ENCODE results near the gene CYP26A1.

Gene CYP26A1

DNA sequence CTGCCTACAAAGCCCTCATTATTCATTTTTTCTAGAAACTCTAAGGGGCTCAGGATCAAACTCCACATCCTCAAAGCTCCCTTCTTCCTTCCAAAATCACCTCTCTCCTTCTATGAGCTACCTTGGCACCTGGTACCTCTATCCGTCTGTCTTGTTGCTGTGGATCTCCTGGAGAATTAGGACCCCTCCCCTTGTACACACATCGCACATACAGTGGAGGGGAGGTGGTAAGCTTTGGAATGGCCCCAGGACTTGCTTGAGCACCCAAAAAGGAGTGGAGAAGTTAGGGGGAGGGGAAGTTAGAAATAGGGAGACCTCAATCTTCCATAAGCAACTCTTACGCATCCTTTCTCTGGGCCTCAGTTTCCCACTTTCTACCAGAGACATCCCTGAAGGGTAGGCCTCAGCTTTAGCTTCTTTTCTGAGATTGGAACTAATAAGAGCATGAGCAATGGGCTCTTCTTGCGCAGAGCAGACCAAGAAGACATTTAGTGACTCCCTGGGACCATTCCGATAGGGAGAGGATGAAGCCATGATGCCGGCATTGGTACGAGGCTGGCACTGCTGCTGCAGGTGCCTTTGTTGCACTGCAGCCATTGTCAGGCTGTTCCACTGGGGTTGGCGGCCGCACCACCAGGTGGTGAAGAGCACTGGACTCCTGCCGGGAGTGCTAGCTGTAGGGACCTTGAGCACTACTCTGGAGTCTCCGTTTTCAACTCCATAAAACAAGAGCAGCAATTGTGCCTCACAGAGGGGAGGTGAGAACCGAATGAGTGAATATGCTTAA is 8.6 kb upstream of the CYP26A1 start:
- no peak for DNase-seq

DNA sequence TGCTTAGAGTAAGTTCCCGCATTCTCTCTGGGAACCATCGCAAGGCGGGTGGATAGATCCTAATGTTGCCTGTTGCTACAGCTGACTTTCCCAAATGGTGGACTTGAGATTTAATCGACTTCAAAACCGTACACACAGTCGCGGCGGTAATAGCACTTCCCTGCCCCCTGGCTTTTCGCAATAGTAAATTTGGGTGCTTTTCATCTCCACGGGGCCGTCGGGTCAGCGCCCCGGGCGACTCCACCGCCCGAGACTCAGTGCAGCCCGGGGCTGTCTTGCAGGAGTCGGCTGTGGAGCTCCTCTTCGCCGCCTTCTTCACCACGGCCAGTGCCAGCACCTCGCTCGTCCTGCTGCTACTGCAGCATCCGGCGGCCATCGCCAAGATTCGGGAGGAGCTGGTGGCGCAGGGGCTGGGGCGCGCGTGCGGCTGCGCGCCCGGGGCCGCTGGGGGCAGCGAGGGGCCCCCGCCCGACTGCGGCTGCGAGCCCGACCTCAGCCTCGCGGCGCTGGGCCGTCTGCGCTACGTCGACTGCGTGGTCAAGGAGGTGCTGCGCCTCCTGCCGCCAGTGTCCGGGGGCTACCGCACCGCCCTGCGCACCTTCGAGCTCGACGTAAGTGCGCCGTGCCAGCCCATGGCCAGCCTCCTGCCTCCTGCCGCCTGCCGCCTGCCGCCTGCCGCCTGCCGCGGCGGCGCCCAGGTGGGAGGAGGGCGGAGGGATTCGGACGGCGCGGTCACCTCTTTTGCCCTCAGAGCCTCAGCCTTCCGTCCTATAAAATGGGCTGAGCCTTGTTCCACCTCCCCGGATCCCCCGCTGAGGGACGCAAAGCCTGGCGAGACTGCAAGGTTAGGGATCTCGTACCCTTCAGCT is 7.8 kb upstream of the CYP26A1 start:
- DNase-seq, result no peak

- no peak for DNase-seq
Observed at GRCh38 chr10:93066544-93066913, 7.2 kb upstream of the CYP26A1 start.

DNA sequence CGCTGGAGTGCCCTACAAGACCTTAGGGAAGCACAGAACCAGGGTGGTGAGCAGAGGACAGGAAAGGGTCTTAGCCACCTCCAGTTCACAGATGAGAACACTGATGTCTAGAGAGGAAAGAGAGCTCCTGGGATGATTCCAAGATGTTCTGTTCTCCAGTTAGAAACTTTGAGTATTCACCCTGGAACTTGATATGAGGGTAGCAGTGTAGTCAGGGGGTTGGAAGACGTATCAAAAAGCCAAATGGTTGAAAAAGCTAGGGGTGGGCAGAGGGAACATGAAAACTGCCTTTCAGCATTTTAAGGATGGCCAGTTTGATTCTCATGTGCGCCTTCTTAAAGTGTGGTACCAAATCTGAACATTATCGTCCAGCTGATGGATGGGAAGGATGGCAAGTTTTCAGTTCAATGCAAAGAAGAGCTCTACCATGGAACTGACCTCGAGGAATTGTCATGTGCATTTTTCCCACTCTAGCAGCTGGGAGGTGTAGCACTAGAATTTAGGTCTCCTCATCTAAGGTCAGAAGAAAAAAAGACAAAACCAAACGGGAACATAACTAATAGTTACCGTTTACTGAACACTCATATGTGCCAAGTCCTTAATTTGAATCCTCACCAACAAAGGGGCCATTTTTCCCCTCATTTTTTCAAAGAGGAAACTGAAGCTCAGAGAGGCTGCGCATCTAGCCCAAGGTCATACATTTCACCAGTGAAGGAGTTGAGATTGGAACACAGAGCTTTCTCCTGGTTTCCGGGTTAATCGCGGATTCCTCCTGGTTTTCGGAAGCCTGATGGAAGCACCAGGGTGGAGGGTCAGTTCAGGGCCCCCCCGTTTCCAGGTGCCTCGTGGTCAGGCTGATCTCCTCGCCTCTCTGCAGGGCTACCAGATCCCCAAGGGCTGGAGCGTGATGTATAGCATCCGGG is 6.0 kb upstream of the CYP26A1 start:
- no peak for DNase-seq

DNA sequence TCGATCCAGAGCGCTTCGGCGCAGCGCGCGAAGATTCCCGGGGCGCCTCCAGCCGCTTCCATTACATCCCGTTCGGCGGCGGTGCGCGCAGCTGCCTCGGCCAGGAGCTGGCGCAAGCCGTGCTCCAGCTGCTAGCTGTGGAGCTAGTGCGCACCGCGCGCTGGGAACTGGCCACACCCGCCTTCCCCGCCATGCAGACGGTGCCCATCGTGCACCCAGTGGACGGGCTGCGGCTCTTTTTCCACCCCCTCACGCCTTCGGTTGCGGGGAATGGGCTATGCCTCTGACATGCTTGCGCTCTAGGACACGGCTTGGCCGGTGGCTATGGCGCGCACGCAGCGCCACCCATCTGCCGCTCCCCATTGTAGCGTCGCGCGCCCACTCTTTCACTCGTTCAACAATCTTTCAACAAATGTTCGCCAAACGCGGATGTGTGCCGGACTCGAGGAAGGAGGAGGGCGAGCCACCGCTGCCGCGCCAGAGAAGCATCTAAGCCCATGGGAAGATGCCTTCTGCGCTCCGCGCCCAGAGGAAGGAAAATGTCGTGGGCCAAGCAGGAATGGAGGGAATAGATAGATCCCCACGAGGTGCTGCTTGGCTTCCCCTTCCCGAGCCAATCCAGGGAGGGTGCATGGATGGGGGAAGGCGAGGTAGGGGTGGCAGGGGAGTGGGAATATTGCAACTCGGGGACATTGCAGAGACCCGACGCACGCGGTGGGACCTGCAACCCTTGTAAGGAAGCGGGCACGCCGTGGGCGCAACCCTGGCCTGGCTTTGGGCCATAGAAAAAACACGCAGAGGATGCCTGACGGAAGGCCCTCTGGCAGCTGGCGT is 5.1 kb upstream of the CYP26A1 start:
- no peak for DNase-seq

DNA sequence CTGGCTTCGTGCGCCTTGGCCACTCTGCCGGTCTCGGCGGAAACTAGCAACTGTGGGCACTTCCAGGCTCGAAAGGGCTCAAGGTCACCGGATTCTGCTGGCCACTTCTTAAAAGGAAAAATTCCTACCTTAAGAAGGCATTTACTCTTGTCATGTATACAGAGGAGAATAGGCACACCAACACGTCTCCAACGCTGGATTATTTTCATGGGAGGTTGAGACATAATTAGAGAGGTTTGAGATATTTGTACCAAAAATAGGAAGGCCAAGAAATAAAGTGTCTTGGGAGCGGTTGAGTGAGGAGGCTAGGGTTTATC is 4.5 kb upstream of the CYP26A1 start:
- DNase-seq, result no peak

DNA sequence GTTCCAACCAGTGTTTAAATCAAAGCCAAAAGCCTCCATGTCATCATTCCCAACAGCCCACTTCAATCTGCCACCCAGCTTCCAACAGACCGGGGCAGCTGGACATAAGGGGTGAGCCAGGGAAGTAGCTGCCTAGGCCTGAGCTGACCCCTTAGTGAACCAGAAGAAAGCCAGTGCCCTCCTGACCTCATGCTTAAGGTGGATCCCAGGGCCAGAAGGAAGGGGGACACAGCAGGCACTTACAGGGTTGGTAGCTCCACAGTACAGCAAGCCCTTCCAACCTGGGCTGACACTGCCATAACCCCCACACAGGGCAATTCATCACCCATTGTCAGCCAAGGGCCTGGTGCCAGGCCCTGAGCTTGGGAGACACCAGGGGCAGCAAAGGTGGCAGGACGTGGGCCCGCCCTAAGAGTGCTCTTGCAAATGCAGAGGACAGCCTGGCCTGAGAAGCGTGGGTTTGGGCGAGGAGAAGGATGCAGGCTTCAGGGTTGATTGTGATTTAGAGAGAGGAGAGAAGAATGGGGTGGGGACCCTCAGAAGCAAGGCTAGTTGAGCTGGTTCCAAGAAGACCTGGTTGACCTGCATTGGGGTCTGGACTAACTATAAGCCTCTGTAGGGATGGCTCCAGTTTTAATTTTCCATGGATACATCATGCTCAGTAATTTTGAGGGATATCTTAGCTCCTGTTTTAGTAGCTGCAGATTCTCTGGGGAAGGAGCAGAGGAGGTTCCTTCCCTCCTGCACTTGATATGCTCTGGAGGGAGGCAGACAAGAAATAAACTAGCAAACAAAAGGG is 3.1 kb upstream of the CYP26A1 start:
- DNase-seq, result no peak

DNA sequence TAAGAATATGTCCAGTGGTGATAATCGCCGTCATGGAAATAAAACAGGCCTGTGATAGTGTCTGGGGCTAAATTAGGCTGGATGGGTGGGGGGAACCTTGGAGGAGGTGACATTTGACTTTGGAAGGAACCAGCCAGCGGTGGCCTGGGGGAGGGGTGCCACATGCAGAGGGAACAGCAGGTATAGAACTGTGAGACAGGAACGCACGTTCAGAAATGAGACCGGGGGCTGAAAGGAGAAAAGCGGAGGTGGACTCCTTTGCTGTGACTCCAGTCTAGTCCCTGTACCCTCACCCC is 2.6 kb upstream of the CYP26A1 start:
- no peak for DNase-seq

GRCh38 chr10:93071674-93072224 is 1.9 kb upstream of the CYP26A1 start:
- DNase-seq, result no peak

- DNase-seq, result no peak
Observed at GRCh38 chr10:93072225-93072712, 1.4 kb upstream of the CYP26A1 start.

GRCh38 chr10:93072713-93073538 is 767 bp upstream of the CYP26A1 start:
- DNase-seq, result no peak

DNA sequence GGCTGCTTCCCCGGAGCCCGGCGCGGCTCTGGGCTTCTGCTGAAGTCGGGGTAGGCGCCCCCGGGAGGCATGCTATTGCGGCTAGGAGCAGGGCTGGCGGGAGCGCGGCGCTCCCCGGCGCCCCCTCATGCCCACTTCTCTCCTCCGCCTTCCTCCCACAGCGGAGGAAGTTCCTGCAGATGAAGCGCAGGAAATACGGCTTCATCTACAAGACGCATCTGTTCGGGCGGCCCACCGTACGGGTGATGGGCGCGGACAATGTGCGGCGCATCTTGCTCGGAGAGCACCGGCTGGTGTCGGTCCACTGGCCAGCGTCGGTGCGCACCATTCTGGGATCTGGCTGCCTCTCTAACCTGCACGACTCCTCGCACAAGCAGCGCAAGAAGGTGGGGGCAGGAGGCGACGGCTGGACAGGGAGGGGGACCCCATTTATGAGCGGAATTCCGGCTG is 479 bp downstream of the CYP26A1 start:
- DNase-seq, result no peak

GRCh38 chr10:93074597-93075368 is 1.1 kb downstream of the CYP26A1 start:
- no peak for DNase-seq

DNA sequence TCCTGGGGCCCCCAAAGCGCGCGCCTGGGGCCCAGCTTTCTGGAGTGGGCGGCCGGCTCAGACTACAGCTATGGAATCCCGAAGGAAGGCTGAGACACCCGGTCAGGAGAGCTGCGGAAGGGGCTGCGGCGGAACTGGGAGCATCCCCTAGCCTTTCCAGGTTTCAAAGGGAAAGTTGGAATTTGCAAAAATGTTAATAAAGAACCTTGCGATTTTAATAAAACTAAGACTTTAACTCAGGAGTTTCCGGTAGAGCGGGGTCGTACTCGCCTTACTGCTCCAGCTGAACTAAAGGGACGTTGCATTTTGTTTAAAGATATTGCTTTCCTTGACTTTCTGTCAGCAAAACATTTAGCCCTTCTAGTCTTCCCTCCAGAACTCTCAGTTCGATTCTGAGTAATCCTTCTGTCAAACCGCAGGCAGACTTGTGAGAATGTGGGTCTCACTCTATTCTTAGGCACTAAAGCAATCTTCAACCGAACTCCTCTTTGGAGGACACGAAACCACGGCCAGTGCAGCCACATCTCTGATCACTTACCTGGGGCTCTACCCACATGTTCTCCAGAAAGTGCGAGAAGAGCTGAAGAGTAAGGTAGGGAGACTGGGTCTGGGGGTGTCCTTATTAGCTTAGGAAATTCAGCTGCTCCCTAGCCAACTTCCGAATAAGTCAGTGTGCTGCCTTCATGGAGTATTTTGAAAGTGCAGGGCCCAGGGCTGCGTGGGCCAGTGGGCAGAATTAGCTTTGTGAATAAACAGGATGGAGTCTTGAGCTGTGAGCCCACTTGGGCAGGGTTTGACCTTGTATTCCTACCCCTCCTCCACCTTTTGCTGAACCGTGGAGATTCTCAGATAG is 1.9 kb downstream of the CYP26A1 start:
- DNase-seq, result no peak

DNA sequence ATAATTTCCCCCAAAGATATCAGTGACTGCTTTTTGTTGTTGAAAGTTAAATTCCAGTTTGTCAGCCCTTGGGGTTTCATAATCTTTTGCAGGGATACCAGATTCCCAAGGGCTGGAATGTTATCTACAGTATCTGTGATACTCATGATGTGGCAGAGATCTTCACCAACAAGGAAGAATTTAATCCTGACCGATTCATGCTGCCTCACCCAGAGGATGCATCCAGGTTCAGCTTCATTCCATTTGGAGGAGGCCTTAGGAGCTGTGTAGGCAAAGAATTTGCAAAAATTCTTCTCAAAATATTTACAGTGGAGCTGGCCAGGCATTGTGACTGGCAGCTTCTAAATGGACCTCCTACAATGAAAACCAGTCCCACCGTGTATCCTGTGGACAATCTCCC is 3.2 kb downstream of the CYP26A1 start:
- no peak for DNase-seq

- no peak for DNase-seq
Observed at GRCh38 chr10:93077860-93078337, 4.2 kb downstream of the CYP26A1 start.

DNA sequence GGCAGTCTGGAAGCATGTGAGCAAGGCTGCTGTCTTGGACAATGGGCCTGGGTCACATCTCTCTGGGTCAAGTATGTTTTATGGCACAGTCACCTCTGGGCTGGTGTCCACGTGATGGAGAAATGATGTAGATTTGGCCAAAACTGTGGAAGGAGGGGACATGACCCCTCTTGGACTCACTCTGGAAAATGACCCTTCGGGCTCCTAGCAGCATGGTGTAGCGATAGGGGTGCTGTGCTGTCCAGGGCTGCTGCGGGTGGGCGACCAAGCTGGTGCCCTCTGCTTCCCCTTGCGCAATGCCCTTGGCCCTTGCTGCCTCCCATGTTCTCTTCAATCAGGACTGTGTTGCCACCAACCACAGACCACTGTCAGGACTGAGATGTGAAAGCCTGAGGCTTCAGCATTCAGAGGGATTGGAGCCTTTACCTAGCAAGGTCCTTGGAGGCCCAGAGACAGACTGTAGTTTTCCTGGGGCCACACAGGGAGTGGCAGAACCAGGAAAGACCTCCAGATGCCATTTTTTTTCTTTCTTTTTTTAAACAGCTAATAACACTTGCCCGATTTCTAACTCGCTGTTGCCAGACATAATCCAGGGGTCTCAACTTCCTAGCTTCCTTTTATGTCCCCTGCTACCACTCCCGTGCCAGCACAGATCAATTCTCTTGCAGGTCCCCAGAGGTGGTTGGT is 6.1 kb downstream of the CYP26A1 start:
- no peak for DNase-seq

Data from GF-D8 (cell line).